Activated naive CD4-positive, alpha-beta T cell treated with anti-CD3 and anti-CD28 coated beads for 36 hours (primary cell): ENCODE measurements around the gene PHF24. TPM values are rescaled to one million over a fixed set of nuclear protein-coding genes. Genes with fewer than 3 reads are reported as not detected.
A peak's percentile ranks its signal among the peaks of the same experiment; 100 is the strongest.

Source experiments
- CTCF ChIA-PET: fragments of 350-600 bp; sonication (Branson Sonifier 250); formaldehyde crosslinking; loops from one replicate; lab custom pipeline; 2021; ENCODE audit warnings: antibody characterized with exemption; lab: Charles Lee
- DNase-seq: peaks from one replicate; pipeline ENCODE4 v3.0.0-alpha.2; 2020
- H3K27ac Mint-ChIP-seq: one replicate; pipeline ENCODE4 v1.8.0; 2021; ENCODE audit warnings: mild to moderate bottlenecking, mixed read lengths
- H3K27me3 Mint-ChIP-seq: one replicate; pipeline ENCODE4 v1.8.0; 2021; ENCODE audit warnings: low read depth, mixed read lengths
- H3K36me3 Mint-ChIP-seq: one replicate; pipeline ENCODE4 v1.8.0; 2021; ENCODE audit warnings: low read depth, mixed read lengths
- H3K4me1 Mint-ChIP-seq: one replicate; pipeline ENCODE4 v1.8.0; 2021; ENCODE audit warnings: low read depth, mixed read lengths
- H3K4me3 Mint-ChIP-seq: one replicate; pipeline ENCODE4 v1.8.0; 2021; ENCODE audit warnings: mild to moderate bottlenecking, moderate library complexity, mixed read lengths
- H3K9me3 Mint-ChIP-seq: one replicate; pipeline ENCODE4 v1.8.0; 2021; ENCODE audit warnings: mixed read lengths
- intact Hi-C: fragments of 100-400 bp; cut with micrococcal nuclease; formaldehyde crosslinking; loops from one replicate; pipeline ENCODE4 v1.15.1; 2023
- total RNA-seq, 2 experiments: library from RNA; stranded (reverse); gene quantifications; one replicate each; pipeline ENCODE4 v1.2.3, GENCODE V29; 2021

PHF24 gene
- total RNA-seq, 2 experiments from 2014 or later = not detected

DNA sequence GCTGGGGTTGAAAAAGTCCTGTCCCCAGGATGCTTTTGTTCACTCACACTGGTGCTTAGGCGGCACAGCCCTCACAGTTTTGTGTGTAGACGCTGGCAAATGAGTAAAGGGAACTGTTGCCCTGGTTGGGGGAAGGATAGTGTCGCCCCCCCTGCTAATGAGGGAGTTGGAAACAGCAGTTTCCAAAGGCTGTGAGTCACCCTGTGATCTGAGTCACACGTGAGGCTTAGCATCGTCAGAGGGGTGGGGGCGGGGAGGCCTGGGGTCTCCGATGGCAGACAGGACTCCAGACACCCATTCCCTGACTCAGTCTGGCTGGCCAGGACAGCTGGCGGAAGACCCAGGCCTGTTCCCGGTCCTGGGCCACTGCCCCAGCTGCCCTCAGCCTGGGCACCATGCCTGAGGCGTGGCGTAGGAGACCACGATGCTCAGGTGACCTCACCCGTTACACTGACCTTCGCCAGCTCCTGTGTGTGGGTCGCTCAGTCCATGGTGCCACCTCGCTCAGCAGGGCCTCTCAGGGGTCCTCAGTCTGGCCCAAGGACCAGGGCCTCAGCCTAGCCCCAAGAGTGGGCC lies 34.4 kb downstream of the PHF24 start:
- peak overlapping the region; percentile 33 for H3K4me3 Mint-ChIP-seq
- no peaks in the 10 kb centered on the region for H3K9me3 Mint-ChIP-seq
- H3K36me3 Mint-ChIP-seq = peaks cover 13% of the 10 kb centered on the region
- intact Hi-C loops = loop anchor here (1.0 to 2.0 kb wide), 2 partner anchors 9 to 664 kb away; partner anchors contain the start of genes KIF24 and NUDT2
- CTCF ChIA-PET = interaction anchor here (0.6 to 4.1 kb wide), 4 partner anchors 8 to 93 kb away, joined by 3 to 24 read pairs (median 4); no protein-coding TSS in a partner anchor
- peak; percentile 87 for DNase-seq
- no peaks in the 10 kb centered on the region for H3K27me3 Mint-ChIP-seq
- peaks cover 59% of the 10 kb centered on the region for H3K4me1 Mint-ChIP-seq
- H3K27ac Mint-ChIP-seq = peak overlapping the region; percentile 84

DNA sequence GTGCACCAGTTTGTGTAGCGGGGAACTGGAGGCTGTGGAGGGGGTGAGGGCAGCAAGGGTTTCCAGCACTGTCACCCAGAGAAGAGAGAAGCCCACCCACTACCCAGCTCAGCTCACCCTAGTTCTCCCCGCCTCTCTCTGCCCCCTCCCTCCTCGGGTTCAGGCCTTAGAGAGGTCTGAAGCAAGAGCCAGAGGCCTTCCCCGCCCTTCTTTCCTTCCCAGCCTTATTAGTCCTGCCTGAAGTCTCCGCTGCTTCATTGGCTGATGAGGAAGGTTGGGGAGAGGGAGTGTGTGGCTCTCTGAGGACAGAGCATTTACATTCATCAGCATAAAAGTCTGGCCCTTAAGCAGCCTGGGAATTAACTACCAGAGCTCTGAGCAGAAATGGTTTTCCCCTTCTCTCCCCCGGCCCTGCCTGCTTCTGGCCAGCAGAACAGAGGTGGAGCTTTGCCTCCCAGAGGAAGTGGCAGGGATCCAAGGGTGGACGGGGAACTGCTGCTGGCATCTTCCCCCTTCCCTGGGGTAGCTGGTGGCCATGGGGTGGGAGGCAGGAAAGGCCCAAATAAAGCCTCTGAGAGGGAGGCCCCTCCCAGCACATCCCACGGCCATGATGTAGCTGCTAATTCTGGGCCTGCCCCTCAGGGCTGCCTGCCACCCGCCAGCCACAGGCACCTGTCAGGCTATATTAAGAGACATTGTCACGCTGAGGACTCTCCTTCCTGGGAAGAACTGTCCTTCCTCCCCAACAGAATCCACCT lies 35.6 kb downstream of the PHF24 start:
- intact Hi-C loops = loop anchor here (2.0 kb wide), 1 partner anchor 665 kb away; the partner anchor contains the start of genes KIF24 and NUDT2
- DNase-seq = peak; percentile 45
- Mint-ChIP-seq H3K36me3 (peaks cover 13% of the 10 kb centered on the region), H3K9me3 (no peaks in the 10 kb centered on the region), H3K27ac (peak overlapping the region; percentile 80), H3K4me1 (peaks cover 59% of the 10 kb centered on the region), H3K4me3 (no peak overlapping the region), H3K27me3 (no peaks in the 10 kb centered on the region)
- CTCF ChIA-PET = interaction anchor here (0.7 to 4.1 kb wide), 8 partner anchors 9 to 234 kb away, joined by 3 to 24 read pairs (median 4); no protein-coding TSS in a partner anchor

DNA sequence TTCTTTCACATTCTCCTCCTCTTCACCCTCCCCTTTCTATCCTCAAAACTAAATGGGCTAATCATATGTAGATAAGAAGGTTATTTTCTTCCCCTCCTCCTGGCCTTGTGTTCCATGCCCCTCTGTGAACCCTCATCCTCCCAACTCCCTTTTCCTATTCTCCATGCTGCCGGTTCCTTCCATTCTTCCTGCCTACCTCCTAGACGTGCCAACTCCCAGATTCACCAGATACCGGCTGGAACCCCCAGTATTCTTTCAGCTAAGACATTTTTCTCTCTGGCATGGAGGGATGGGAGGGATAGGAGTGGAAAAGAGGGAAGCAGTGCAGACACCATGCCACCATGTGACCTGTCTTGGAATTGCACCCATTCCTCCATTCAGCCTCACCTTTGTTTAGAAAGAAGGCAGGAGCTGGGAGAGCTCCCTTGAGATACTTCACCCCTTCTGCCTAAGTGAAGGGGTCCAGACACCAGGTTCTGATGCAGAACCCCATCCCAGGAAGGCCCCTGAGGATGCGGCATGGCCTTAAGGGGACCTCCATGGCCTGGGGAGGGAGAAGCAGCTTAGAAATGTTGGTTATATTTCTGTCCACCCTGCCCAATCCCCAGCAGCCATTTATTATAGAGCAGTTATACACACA lies 36.3 kb downstream of the PHF24 start:
- Mint-ChIP-seq H3K4me1 (peaks cover 56% of the 10 kb centered on the region), H3K36me3 (peaks cover 13% of the 10 kb centered on the region), H3K9me3 (no peaks in the 10 kb centered on the region), H3K27me3 (no peaks in the 10 kb centered on the region), H3K4me3 (peak overlapping the region; percentile 0), H3K27ac (no peak overlapping the region)
- CTCF ChIA-PET = interaction anchor here (0.5 to 4.1 kb wide), 14 partner anchors 8 to 543 kb away, joined by 3 to 24 read pairs (median 3); no protein-coding TSS in a partner anchor
- intact Hi-C loops = no loop called here
- no peak for DNase-seq

DNA sequence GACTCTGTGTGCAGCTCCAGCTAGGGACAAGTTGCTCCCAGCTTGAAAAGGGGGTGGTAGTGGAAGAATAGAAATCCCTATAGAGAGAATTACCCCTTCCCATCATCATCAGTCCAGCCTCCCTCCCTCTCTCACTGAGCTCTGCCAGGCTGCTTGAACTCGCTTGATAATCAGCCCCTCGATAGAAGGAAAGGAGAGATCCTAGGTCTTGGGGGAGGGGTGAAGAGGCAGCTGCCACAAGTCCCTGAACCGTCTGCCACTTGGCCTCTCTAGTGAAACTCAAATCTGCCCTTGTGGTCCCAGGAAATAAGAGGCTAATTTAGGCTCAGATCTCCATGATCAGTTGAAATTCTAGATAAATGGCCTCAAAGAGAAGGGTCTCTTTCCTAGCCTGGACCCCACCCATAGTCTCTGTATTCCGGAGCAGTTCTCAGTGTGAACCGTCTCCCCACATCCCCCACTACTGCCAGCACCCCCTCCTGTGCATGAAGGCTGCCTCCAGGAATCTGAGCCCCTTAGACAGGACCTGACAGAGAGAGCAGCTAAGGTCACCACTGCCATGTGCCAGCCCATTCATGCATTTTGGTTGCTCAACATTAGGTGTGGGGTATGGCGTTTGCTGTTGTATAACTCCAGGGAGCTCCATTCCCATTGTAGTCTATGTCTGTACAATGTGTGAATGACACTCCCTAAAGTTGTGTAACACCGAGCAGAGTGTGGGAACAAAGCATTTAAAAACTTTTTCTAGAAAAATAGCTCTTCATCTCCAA lies 37.0 kb downstream of the PHF24 start:
- DNase-seq = no peak
- Mint-ChIP-seq H3K9me3 (no peaks in the 10 kb centered on the region), H3K27ac (no peak overlapping the region), H3K36me3 (peaks cover 13% of the 10 kb centered on the region), H3K27me3 (no peaks in the 10 kb centered on the region), H3K4me3 (no peak overlapping the region), H3K4me1 (peaks cover 55% of the 10 kb centered on the region)
- intact Hi-C loops = no loop called here
- CTCF ChIA-PET = interaction anchor here (0.5 to 4.1 kb wide), 11 partner anchors 11 to 542 kb away, joined by 3 to 24 read pairs (median 3); no protein-coding TSS in a partner anchor

DNA sequence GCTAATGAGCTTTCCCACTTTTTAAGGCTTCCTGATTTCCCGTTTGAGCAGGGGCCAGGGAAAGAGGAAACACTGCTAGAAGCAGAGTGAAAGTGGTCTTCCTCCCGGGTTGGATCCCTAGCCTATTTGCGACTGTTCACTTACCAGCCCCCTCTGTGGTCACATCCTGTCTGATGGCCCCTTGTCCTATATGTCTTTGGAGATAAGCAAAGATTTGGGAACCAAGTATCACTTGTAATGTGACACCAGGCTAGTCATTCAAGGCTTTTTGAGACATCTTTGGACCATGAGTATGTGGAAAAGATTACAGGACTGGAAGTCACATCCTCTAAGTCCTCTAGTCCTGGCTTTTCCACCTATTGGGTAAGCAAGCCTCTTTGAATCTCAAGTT lies 37.6 kb downstream of the PHF24 start:
- Mint-ChIP-seq H3K4me1 (peaks cover 53% of the 10 kb centered on the region), H3K27ac (no peak overlapping the region), H3K36me3 (peaks cover 13% of the 10 kb centered on the region), H3K9me3 (no peaks in the 10 kb centered on the region), H3K27me3 (no peaks in the 10 kb centered on the region), H3K4me3 (no peak overlapping the region)
- intact Hi-C loops = no loop called here
- CTCF ChIA-PET = interaction anchor here (1.4 to 4.1 kb wide), 4 partner anchors 11 to 96 kb away, joined by 3 to 24 read pairs (median 16); no protein-coding TSS in a partner anchor
- DNase-seq = no peak

DNA sequence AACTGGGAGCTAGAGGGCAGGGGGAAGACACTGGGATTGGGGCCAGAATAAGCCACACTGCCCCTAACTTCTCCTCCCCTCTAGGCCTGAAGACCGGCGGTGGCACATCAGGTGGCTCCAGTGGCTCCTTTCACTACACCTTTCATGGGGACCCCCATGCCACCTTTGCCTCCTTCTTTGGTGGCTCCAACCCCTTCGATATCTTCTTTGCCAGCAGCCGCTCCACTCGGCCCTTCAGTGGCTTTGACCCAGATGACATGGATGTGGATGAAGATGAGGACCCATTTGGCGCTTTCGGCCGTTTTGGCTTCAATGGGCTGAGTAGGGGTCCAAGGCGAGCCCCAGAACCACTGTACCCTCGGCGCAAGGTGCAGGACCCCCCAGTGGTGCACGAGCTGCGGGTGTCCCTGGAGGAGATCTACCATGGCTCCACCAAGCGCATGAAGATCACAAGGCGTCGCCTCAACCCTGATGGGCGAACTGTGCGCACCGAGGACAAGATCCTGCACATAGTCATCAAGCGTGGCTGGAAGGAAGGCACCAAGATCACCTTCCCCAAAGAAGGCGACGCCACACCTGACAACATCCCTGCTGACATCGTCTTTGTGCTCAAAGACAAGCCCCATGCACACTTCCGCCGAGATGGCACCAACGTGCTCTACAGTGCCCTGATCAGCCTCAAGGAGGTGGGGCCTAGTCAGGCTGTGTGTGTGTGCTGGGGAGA lies 38.3 kb downstream of the PHF24 start:
- no peak overlapping the region for H3K4me3 Mint-ChIP-seq
- no peaks in the 10 kb centered on the region for H3K27me3 Mint-ChIP-seq
- H3K27ac Mint-ChIP-seq = no peak overlapping the region
- H3K9me3 Mint-ChIP-seq = no peaks in the 10 kb centered on the region
- intact Hi-C loops = no loop called here
- no peak for DNase-seq
- peaks cover 53% of the 10 kb centered on the region for H3K4me1 Mint-ChIP-seq
- CTCF ChIA-PET = interaction anchor here (3.1 to 4.1 kb wide), 2 partner anchors 55 to 96 kb away, joined by 13 to 24 read pairs; no protein-coding TSS in a partner anchor
- H3K36me3 Mint-ChIP-seq = peaks cover 10% of the 10 kb centered on the region

DNA sequence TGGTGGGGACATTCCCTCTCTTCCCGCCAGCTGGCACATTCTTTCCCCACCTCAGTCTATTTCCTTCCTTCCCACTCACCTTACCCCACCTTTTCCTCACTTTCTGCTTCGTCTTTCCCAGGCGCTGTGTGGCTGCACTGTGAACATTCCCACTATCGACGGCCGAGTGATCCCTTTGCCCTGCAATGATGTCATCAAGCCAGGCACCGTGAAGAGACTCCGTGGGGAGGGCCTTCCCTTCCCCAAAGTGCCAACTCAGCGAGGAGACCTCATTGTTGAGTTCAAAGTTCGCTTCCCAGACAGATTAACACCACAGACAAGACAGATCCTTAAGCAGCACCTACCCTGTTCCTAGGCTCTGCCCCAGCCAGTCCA lies 38.8 kb downstream of the PHF24 start:
- Mint-ChIP-seq H3K4me3 (no peak overlapping the region), H3K27ac (no peak overlapping the region), H3K36me3 (peaks cover 10% of the 10 kb centered on the region), H3K4me1 (peaks cover 54% of the 10 kb centered on the region), H3K9me3 (no peaks in the 10 kb centered on the region), H3K27me3 (no peaks in the 10 kb centered on the region)
- intact Hi-C loops = no loop called here
- no peak for DNase-seq
- CTCF ChIA-PET = interaction anchor here (1.7 kb wide), 1 partner anchor 12 kb away, joined by 9 read pairs; no protein-coding TSS in a partner anchor

DNA sequence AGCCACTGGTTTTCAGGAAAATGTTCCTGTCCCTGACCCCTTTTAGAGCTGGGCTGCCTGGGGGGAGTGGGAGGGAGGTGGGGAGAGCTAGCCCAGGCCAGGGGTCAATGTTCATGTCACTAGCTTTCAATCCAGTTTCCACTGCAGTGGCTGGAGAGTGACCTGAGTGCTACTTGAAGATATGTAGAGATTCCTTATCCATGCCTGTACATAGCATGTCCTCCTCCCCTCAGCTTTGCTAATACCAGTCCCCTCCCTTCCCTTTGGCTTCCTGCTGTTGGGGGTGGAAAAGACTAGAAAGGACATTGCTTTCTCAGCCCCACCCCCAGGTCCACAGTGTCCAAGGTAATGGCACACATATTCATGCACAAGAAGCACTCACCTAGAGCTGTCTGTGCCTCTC lies 39.3 kb downstream of the PHF24 start:
- H3K36me3 Mint-ChIP-seq = peaks cover 10% of the 10 kb centered on the region
- no peak overlapping the region for H3K4me3 Mint-ChIP-seq
- no peaks in the 10 kb centered on the region for H3K27me3 Mint-ChIP-seq
- no peak for DNase-seq
- intact Hi-C loops = no loop called here
- no peaks in the 10 kb centered on the region for H3K9me3 Mint-ChIP-seq
- CTCF ChIA-PET = interaction anchor here (0.6 to 1.7 kb wide), 3 partner anchors 13 to 98 kb away, joined by 5 to 9 read pairs (median 5); no protein-coding TSS in a partner anchor
- H3K4me1 Mint-ChIP-seq = peaks cover 54% of the 10 kb centered on the region
- peak overlapping the region; percentile 44 for H3K27ac Mint-ChIP-seq

DNA sequence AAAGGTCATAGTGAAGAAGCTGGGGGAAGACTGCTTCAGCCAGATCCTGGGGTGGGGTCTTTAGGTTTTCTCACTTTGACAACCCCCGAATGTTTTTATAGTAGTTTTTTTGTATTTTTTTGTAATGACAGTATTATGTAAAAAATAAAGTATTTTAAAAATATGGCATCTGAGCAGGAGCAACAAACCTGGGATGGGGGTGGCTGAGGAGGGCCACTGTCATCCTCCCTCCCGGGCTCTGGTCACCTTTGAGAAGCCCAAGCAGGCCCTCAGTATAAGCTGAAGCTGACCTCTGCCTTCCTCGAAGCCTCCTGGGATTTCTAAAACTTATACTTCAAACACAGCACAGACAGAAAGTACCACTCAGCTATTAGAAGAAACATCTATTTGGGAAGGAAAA lies 40.2 kb downstream of the PHF24 start:
- no peak for DNase-seq
- no peak overlapping the region for H3K4me3 Mint-ChIP-seq
- H3K4me1 Mint-ChIP-seq = peaks cover 51% of the 10 kb centered on the region
- CTCF ChIA-PET = interaction anchor here (1.5 to 1.7 kb wide), 2 partner anchors 14 to 99 kb away, joined by 5 to 9 read pairs; no protein-coding TSS in a partner anchor
- peaks cover 8% of the 10 kb centered on the region for H3K36me3 Mint-ChIP-seq
- no peaks in the 10 kb centered on the region for H3K9me3 Mint-ChIP-seq
- intact Hi-C loops = no loop called here
- peak overlapping the region; percentile 50 for H3K27ac Mint-ChIP-seq
- H3K27me3 Mint-ChIP-seq = no peaks in the 10 kb centered on the region

DNA sequence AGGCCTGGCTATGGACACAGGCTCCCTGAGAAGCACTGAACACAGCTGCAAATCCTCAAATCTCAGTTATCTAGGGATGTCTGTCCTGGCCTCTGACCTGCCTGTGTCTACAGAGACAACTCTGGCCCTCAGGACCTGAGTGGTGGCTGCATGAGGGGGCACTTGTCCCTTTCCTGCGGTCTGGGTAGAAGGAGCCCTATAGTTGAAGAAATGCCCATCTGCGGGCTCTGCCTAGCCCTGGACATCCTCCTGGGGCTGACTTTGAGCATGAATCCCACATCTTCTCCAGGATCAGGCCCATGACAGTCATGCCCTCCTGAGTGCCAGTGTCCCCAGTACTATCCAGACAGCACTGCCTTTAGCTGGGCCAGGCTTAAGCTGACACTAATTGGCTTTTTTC lies 41.5 kb downstream of the PHF24 start:
- CTCF ChIA-PET = no interaction called here
- Mint-ChIP-seq H3K36me3 (peaks cover 8% of the 10 kb centered on the region), H3K27ac (no peak overlapping the region), H3K4me1 (peaks cover 38% of the 10 kb centered on the region), H3K27me3 (no peaks in the 10 kb centered on the region), H3K9me3 (no peaks in the 10 kb centered on the region), H3K4me3 (no peak overlapping the region)
- no peak for DNase-seq
- intact Hi-C loops = no loop called here
